Adrenal gland (tissue), 5 donors: ENCODE measurements around the gene ACTN1.

Source experiments
- POLR2A ChIP-seq, 2 donors: fragments of 450-650 bp; IDR thresholded peaks; one replicate each; pipeline ENCODE4 v1.6.1; 2017; ENCODE audit warnings: antibody characterized with exemption in 2 of 2, mild to moderate bottlenecking in 2 of 2, moderate library complexity in 1 of 2
- TF ChIP-seq, protein P1 (sequence below), 6 experiments: fragments of 450-650 bp in 4 of 6; fragments of 200-600 bp in 2 of 6; sonication (generic) in 1 of 6; IDR thresholded peaks; 1 replicate in 5 of 6; 2 replicates in 1 of 6; pipeline versions ENCODE4 v1.5.1 to v1.8.0; 2016 to 2021; ENCODE audit warnings: antibody characterized with exemption in 6 of 6, mild to moderate bottlenecking in 2 of 6, moderate library complexity in 1 of 6
- donor health status: DM: no; HTN: no; CAD: no.

GRCh38 chr14:69005432-69006148, 26.5 kb upstream of the ACTN1 start:
- TF ChIP-seq, protein P1, sequence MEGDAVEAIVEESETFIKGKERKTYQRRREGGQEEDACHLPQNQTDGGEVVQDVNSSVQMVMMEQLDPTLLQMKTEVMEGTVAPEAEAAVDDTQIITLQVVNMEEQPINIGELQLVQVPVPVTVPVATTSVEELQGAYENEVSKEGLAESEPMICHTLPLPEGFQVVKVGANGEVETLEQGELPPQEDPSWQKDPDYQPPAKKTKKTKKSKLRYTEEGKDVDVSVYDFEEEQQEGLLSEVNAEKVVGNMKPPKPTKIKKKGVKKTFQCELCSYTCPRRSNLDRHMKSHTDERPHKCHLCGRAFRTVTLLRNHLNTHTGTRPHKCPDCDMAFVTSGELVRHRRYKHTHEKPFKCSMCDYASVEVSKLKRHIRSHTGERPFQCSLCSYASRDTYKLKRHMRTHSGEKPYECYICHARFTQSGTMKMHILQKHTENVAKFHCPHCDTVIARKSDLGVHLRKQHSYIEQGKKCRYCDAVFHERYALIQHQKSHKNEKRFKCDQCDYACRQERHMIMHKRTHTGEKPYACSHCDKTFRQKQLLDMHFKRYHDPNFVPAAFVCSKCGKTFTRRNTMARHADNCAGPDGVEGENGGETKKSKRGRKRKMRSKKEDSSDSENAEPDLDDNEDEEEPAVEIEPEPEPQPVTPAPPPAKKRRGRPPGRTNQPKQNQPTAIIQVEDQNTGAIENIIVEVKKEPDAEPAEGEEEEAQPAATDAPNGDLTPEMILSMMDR (IDR thresholded peaks at IDR 0.05), result no peak
- TF ChIP-seq POLR2A (IDR thresholded peaks at IDR 0.05), result no peak
